Measurements from ENCODE around the gene RAI14.

DNA sequence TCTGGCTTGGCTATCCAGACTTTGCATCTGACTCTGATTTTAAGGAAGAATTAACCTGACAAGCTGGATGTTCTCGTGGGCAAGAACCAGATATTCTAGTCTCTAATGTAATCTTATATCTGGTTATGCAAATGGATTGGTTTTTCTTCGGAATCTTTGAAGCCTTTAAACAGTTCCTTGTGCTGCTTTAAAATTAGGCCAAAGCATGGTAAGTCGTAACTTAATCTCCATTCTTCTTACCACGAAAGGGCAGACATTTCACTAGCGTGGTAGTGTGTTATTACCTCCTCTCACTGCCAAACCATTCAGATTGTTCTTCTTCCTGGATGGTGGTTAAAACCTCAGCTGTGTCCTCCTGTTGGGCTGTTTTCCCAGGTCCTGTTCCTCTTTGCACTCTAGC is 148.8 kb downstream of the RAI14 start:
- TF ChIP-seq, protein P1, sequence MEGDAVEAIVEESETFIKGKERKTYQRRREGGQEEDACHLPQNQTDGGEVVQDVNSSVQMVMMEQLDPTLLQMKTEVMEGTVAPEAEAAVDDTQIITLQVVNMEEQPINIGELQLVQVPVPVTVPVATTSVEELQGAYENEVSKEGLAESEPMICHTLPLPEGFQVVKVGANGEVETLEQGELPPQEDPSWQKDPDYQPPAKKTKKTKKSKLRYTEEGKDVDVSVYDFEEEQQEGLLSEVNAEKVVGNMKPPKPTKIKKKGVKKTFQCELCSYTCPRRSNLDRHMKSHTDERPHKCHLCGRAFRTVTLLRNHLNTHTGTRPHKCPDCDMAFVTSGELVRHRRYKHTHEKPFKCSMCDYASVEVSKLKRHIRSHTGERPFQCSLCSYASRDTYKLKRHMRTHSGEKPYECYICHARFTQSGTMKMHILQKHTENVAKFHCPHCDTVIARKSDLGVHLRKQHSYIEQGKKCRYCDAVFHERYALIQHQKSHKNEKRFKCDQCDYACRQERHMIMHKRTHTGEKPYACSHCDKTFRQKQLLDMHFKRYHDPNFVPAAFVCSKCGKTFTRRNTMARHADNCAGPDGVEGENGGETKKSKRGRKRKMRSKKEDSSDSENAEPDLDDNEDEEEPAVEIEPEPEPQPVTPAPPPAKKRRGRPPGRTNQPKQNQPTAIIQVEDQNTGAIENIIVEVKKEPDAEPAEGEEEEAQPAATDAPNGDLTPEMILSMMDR (IDR thresholded peaks at IDR 0.05), result no peak
- TF ChIP-seq POLR2A (IDR thresholded peaks at IDR 0.05), result no peak

Data from testis (tissue), 2 donors.